BE2C (cell line): ENCODE results near the gene SATB1.

Experiments used
- DNase-seq: peaks from one replicate; pipeline ENCODE4 v3.0.0-alpha.2; 2020
- H3K27me3 ChIP-seq: fragments of 250-450 bp; sonication (Bioruptor Pico); 2 replicates; pipeline ENCODE4 v1.5.1; 2020; ENCODE audit warnings: mild to moderate bottlenecking
- H3K36me3 ChIP-seq: fragments of 250-450 bp; sonication (Bioruptor Pico); 2 replicates; pipeline ENCODE4 v1.5.1; 2020; ENCODE audit warnings: mild to moderate bottlenecking
- H3K4me1 ChIP-seq: fragments of 250-450 bp; sonication (Bioruptor Pico); 2 replicates; pipeline ENCODE4 v1.5.1; 2020
- H3K4me3 ChIP-seq: 2 replicates; pipeline ENCODE4 v1.5.1; 2011; ENCODE audit warnings: low read depth, low read length
- H3K9me3 ChIP-seq: fragments of 250-450 bp; sonication (Bioruptor Pico); 2 replicates; pipeline ENCODE4 v1.5.1; 2020
- TF ChIP-seq, protein P1 (sequence below): IDR thresholded peaks from 2 replicates; pipeline ENCODE4 v1.5.1; 2012; ENCODE audit warnings: mild to moderate bottlenecking, low read depth, low read length

The SATB1 gene

GRCh38 chr3:18355832-18356231 lies 69.3 kb downstream of the SATB1 start:
- Histone ChIP-seq H3K36me3 (no peaks in the 10 kb centered on the region), H3K4me3 (no peak overlapping the region), H3K9me3 (no peaks in the 10 kb centered on the region), H3K27me3 (no peaks in the 10 kb centered on the region), H3K4me1 (0 out of 2 replicates have a peak, but pooled peaks cover 5% of the 10 kb centered on the region)
- TF ChIP-seq, protein P1, sequence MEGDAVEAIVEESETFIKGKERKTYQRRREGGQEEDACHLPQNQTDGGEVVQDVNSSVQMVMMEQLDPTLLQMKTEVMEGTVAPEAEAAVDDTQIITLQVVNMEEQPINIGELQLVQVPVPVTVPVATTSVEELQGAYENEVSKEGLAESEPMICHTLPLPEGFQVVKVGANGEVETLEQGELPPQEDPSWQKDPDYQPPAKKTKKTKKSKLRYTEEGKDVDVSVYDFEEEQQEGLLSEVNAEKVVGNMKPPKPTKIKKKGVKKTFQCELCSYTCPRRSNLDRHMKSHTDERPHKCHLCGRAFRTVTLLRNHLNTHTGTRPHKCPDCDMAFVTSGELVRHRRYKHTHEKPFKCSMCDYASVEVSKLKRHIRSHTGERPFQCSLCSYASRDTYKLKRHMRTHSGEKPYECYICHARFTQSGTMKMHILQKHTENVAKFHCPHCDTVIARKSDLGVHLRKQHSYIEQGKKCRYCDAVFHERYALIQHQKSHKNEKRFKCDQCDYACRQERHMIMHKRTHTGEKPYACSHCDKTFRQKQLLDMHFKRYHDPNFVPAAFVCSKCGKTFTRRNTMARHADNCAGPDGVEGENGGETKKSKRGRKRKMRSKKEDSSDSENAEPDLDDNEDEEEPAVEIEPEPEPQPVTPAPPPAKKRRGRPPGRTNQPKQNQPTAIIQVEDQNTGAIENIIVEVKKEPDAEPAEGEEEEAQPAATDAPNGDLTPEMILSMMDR: no peak
- no peak for DNase-seq

DNA sequence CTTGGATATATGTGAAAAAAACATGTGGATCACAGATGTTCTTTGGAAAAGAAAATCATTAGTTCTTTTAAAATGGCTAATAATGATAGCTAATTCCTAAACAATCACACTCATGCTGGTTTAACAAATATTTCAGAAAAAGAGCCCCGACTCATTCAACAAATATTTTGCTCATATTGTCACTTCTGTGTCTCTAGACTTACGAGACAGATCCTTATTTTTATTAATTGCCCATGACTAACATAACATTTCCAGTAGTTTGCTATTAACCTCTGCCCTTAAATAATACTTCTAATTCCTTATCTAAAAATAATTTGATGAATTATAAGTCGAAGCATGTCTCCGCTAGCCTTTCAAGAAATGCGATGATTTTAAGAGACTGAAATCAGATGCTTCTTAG lies 70.4 kb downstream of the SATB1 start:
- no peak overlapping the region for H3K4me3 ChIP-seq
- H3K9me3 ChIP-seq: no peaks in the 10 kb centered on the region
- TF ChIP-seq, protein P1: no peak
- no peaks in the 10 kb centered on the region for H3K36me3 ChIP-seq
- 0 out of 2 replicates have a peak, but pooled peaks cover 5% of the 10 kb centered on the region for H3K4me1 ChIP-seq
- DNase-seq: no peak
- H3K27me3 ChIP-seq: no peaks in the 10 kb centered on the region

GRCh38 chr3:18351823-18352744 lies 73.1 kb downstream of the SATB1 start:
- H3K27me3 ChIP-seq: no peaks in the 10 kb centered on the region
- 0 out of 2 replicates have a peak, but pooled peaks cover 5% of the 10 kb centered on the region for H3K4me1 ChIP-seq
- no peaks in the 10 kb centered on the region for H3K9me3 ChIP-seq
- no peaks in the 10 kb centered on the region for H3K36me3 ChIP-seq
- TF ChIP-seq, protein P1: no peak
- DNase-seq: peak; percentile 11
- no peak overlapping the region for H3K4me3 ChIP-seq

- no peaks in the 10 kb centered on the region for H3K36me3 ChIP-seq
- H3K27me3 ChIP-seq: no peaks in the 10 kb centered on the region
- 0 out of 2 replicates have a peak, but pooled peaks cover 5% of the 10 kb centered on the region for H3K4me1 ChIP-seq
- no peaks in the 10 kb centered on the region for H3K9me3 ChIP-seq
- H3K4me3 ChIP-seq: no peak overlapping the region
- TF ChIP-seq, protein P1: no peak
- DNase-seq: no peak
These were observed 74.0 kb downstream of the SATB1 start for GRCh38 chr3:18351069-18351628.

DNA sequence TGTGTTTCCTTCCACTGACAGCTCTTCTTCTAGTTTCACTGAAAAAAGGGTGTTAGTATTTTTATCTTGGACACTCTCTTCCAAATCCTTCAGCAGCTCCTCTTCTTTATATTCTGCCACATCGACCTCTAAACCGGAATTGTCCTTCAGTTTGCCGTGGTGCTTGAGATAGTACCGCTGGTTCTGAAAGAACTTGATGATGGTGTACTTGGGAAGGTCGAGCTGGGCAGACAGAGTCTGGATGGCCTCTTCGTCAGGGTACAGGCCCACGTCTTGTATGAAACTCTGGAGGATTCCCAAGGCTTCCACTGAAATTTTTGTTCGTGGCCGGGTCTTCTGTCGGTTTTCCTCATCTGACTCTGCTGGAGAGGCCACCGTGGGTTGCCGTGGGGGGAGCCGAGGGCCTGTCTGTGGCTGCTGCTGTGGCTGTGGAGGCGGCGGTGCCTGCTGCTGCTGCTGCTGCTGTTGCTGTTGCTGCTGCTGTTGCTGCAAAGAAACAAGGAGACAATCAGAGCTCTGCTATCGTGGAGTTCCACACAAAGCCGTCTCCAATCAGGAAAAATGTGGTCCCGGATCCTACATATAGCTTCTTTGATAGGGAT lies 75.8 kb downstream of the SATB1 start:
- DNase-seq: no peak
- H3K4me3 ChIP-seq: no peak overlapping the region
- no peaks in the 10 kb centered on the region for H3K36me3 ChIP-seq
- TF ChIP-seq, protein P1: no peak
- 0 out of 2 replicates have a peak, but pooled peaks cover 5% of the 10 kb centered on the region for H3K4me1 ChIP-seq
- no peaks in the 10 kb centered on the region for H3K27me3 ChIP-seq
- no peaks in the 10 kb centered on the region for H3K9me3 ChIP-seq
